HG03064 (cell line): ENCODE measurements around the gene GAPDHS.

Source experiments
- ATAC-seq: cut with Tn5 transposase; IDR thresholded peaks from one replicate; pipeline ENCODE4 v1.9.1; 2021; ENCODE audit warnings: low read depth; ENCODE audit not compliant: unreplicated experiment

The GAPDHS gene

DNA sequence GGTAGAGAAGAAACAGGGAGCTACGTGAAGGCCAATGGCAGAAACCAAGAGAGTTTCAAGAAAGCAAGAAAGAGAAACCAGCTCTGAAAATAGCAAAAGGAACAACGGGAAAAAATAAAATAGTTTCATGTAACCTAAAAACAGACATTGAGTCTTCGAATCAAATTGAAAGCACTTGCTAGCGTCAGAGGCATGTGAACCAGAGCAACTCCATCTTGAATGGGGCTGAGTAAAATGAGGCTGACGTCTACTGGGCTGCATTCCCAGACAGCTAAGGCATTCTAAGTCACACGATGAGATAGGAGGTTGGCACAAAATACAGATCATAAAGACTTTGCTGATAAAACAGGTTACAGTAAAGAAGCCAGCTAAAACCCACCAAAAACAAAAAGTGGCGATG, 45.5 kb downstream of the GAPDHS start:
- no peak for ATAC-seq

DNA sequence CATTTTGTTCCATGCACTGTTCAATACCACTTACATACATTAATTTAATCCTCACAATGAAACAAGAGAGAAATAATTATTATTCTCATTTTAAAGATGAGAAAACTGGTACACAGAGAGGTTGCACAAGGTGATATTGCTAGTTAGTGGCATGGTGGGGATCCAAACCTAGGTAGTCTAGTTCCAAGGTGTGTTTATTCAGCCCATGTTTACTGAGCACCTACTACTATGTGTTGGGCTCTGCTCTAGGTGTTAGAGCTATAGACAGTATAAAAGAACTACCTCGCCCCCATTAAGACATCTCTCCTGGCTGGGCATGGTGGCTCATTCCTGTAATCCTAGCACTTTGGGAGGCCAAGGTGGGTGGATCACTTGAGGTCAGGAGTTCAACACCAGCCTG, 49.5 kb downstream of the GAPDHS start:
- ATAC-seq = no peak

DNA sequence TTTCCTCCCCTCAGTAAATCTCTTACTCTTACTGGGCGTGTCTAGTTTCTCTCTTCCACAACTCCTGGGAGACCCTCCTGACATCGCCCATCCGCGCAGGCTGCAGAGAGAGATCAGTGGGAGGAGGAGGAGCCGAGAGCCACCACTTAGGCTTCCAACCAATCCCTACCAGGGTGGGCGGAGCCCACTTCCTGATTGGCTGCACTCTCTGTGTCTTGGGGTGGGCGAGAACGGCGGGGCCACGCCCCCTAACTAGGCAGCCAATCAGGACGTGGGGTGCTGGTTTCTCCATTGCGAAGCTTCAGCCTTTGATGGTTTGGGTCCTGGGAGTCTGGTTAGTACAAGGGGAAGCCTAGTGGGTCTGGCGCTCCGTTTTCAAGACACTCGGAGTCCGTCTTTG, 52.6 kb downstream of the GAPDHS start, which contains the start of gene PMIS2:
PMIS2 (plus strand) TSS at position 326 of the 400 bp plus-strand sequence. CDS start 87 bp downstream, outside the sequence.
- ATAC-seq = no peak

DNA sequence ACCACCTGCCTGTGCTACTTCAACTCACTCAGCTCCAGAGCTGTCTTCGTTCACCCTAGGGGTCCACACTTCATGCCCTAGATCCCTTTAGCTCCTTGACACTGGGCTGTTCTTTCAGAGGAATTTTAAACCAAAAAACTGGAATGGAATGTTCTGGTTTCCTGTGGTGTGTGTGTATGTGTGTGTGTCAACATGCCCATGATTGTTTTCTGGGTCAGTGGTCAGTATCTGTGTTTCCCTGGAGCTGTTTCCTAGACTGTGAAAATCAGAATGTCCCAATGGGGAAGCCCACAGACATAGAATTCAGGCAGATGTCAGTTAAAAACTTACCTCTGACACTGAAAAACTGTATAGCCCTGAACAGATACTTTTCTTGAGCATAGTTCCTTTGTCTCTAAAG, 54.1 kb downstream of the GAPDHS start:
- ATAC-seq = no peak

DNA sequence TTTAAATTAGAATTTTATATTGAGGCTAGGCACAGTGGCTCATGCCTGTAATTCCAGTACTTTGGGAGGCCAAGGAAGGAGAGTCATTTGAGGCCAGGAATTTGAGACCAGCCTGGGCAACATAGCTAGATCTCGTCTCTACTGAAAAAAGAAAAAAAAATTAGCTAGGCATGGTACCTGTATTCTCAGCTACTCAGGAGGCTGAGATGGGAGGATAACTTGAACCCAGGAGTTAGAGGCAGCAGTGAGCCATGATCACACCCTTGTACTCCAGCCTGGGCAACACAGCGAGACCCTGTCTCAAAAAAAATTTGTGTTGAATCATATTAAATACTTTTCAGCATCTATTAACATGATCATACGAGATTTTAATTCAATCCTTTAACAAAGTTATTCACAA, 57.6 kb downstream of the GAPDHS start:
- ATAC-seq = no peak

DNA sequence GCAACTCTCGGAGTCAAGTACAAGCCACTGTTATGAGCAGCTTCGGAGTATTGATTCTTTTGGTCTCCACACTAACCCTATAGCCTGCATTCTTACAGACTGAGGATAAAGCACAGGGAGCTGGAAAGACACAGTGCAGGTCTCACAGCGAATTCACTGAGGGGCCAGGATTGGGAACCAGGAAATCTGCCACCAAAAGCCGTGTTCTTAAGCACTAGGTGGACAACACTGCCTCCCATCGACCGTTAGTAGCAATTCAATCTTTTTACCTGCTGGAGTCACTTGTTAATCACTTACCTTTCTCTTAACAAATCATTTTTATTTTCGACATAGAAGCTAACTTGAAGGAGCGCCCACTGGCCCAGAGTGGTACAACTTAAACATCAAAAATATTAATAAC, 59.0 kb downstream of the GAPDHS start:
- ATAC-seq = no peak
